HG02610 (cell line): Measurements from ENCODE around the gene TTC24.
"Not testable (repeated sequence)": the region's sequence is repeated elsewhere in the genome, so short reads cannot be mapped to it uniquely, and the experiment has no call there.

Experiments used
- ATAC-seq: cut with Tn5 transposase; IDR thresholded peaks from one replicate; pipeline ENCODE4 v1.9.1; 2021; ENCODE audit warnings: mild to moderate bottlenecking, moderate library complexity; ENCODE audit not compliant: unreplicated experiment

TTC24 gene

GRCh38 chr1:156579472-156579871 lies at the start of gene TTC24:
Gene TTC24 (plus strand): TSS chr1:156579723. CDS start chr1:156581365, 1,642 bp downstream.
- no peak for ATAC-seq

- no peak for ATAC-seq
Measured at GRCh38 chr1:156530006-156530405, 49.5 kb upstream of the TTC24 start.

GRCh38 chr1:156532374-156532773 lies 47.1 kb upstream of the TTC24 start:
- ATAC-seq: no peak

GRCh38 chr1:156533568-156534220 lies 45.8 kb upstream of the TTC24 start:
- no peak for ATAC-seq

- ATAC-seq: no peak
Measured at GRCh38 chr1:156534424-156535060, 45.0 kb upstream of the TTC24 start.

GRCh38 chr1:156537027-156537426 lies 42.5 kb upstream of the TTC24 start:
- no peak for ATAC-seq

GRCh38 chr1:156538711-156539440 lies 40.6 kb upstream of the TTC24 start:
- ATAC-seq: no peak

- no peak for ATAC-seq
Measured at GRCh38 chr1:156539818-156540355, 39.6 kb upstream of the TTC24 start.

GRCh38 chr1:156540955-156541354 lies 38.6 kb upstream of the TTC24 start:
- ATAC-seq: no peak

- ATAC-seq: no peak
Measured at GRCh38 chr1:156543066-156543465, 36.5 kb upstream of the TTC24 start.

- no peak for ATAC-seq
Measured at GRCh38 chr1:156544592-156545102, 34.9 kb upstream of the TTC24 start.

GRCh38 chr1:156546267-156546666 lies 33.3 kb upstream of the TTC24 start:
- no peak for ATAC-seq

- ATAC-seq: no peak
Measured at GRCh38 chr1:156547434-156547833, 32.1 kb upstream of the TTC24 start.

- ATAC-seq: no peak
Measured at GRCh38 chr1:156547982-156548381, 31.5 kb upstream of the TTC24 start.

GRCh38 chr1:156549390-156549789 lies 30.1 kb upstream of the TTC24 start:
- no peak for ATAC-seq

- ATAC-seq: no peak
Measured at GRCh38 chr1:156549831-156550230, 29.7 kb upstream of the TTC24 start.

GRCh38 chr1:156550346-156550745 lies 29.2 kb upstream of the TTC24 start:
- no peak for ATAC-seq

- ATAC-seq: no peak
Measured at GRCh38 chr1:156551066-156551643, 28.4 kb upstream of the TTC24 start.

GRCh38 chr1:156551869-156552268 lies 27.7 kb upstream of the TTC24 start:
- ATAC-seq: no peak

GRCh38 chr1:156552518-156552917 lies 27.0 kb upstream of the TTC24 start:
- ATAC-seq: no peak

GRCh38 chr1:156552937-156553336 lies 26.6 kb upstream of the TTC24 start:
- ATAC-seq: not testable (repeated sequence)
